ENCODE data around the gene XRCC2.

XRCC2 gene

DNA sequence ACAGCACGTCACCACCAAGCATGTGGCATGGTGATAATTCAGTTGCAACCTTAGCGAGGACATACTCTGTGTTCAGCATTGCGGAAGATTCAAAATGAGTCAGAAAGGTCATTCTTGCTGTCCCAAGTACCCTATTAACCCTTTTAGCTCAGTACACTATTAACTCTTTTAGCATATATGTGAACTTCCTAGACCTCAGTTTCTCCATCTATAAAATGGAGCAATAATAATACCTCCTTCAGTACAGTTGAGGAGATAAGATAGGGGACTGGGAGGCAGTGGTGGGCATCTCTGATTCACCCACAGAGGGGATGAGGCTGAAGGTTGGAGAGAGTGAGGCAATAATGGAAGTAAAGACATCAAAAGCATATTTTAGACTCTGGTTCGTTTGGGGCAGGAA, 67.3 kb downstream of the XRCC2 start:
- no peak for DNase-seq

DNA sequence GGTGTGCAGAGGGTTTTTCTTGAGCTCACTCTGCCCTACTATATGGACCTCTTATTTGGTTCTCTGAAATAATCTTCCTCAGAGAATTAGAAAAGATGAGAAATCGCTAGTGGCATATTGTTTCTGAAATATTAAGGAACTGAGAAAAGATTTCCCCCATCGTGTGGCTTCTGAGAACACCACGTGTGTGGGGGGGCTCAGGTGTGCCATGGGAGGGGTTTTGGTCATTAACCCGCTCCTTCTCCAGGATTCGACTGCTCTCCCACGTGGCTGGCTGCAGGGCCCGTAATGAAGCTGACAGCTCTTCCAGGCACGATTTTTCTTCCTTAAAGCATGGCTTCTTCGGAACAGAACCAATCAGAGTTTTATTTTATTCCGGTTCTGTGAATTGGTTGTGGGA, 67.7 kb downstream of the XRCC2 start:
- DNase-seq = no peak

DNA sequence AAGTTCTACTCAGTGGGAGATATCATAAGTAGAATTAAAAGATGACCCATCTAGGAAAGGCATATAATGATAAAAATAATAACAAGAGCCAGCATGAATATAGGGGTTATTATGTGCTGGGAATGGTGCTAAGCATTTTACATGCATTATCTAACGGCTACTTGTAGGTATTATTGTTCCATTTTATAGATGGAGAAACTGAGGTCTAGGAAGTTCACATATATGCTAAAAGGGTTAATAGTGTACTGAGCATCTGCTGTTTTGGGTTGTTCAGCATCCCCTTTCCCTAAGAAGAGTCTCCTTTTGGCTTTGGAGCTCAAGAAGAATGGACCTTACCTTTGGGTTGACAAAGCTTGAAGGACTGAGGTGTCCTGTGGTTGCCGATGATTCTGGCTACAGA, 68.9 kb downstream of the XRCC2 start:
- DNase-seq = no peak

DNA sequence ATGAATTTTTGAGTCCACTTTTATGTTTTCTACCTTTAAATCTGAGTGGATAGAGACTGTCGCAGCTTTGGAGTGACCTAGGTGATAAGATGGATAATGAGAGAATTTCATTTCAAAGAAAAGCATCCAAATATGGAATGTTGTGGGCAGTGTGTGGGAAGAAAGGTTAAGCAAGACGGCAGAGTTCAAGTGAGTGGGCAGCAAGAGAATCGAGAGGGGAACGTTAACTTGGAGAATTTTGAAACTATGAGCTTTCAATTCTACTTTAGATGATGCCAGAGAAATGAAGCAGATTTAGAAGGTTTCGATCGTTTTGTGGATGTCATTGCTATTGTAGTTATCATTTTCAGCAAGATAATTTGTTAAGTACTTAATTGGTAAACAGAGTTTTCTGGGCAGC, 73.0 kb downstream of the XRCC2 start:
- DNase-seq = no peak

DNA sequence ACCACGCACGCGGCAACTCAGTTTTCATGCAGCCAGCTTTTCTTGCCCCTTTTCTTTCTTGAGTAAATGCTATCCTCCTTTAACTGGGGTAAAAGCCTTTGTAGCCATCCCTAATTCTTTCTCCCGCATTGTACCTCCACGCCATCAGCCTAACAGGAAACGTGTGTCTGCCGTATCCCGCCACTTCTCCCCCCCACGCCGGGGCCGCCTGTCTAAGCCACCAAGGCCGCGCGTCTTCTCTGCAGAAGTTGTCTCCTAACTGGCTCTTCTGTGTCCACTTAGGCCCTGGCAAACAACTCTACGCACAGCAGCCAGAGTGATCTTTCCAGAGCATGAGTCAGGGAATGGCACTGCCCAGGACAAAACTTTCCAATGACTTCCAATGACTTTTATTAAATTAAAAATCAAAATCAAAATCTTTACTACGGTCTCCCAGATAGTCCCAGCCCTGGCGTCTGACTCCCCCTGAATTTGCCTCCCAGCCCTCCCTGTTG, 74.6 kb downstream of the XRCC2 start:
- no peak for DNase-seq

DNA sequence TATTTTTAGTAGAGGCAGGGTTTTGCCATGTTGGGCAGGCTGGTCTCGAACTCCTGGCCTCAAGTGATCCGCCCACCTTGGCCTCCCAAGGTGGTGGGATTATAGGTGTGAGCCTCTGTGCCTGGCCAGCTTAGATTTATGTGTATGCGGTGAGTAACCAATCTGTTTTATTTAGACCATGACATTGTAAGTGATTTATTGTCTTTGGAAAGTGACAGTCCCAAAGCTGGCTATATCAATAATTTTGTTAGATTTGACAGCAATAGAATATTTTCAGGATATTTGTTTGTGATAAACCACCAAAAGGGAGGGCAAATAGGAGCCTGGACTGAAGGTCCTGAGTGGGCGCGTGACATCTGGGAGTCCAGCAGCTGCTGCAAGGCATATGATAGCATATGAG, 75.7 kb downstream of the XRCC2 start:
- no peak for DNase-seq

DNA sequence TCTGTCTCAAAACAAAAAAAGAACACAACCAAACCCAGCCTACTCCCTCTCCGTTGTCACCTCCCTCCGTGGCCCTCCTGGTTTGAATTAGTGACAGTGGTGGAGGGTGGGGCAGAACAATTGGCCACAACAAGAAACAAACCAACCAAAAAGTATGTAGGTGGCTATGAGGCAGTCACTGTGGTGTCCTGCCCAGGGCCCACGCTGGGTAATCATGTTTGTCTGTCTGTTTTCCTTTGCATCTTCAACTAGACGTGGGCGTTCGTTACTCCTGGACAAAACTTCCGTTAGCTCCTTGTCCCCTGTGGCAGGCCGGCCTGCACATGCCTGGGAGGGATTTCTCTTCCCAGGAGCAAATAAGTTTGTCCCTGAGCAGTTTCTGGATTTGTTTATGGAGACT, 78.4 kb downstream of the XRCC2 start:
- DNase-seq = no peak

DNA sequence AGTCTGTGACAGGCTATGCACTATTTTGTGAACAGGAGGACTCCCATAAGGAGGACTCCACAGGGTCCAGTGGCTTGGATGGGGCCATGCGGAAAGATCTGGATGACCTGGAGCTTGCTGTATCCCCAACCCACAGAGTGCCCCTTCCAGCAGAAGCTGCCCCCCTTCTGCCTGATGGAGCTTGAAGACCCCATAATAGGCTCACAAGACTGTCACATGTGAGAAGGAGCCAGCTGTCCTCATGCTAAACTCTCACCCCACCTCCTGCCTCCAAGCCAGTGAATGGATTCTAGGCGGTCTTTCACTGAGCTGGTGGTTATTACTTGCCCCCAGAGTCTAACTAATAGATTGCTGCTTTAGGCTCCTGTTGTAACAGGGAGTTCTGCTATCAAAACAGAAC, 79.1 kb downstream of the XRCC2 start:
- no peak for DNase-seq
